NOMO-1 (cell line): Measurements from ENCODE around the gene TMBIM4.

Experiments used
- DNase-seq, 2 experiments: peaks; one replicate each; lab custom pipeline; 2025; ENCODE audit not compliant: unreplicated experiment in 2 of 2; lab: John Stamatoyannopoulos, UW

Gene TMBIM4

GRCh38 chr12:66103016-66103913, 66.5 kb downstream of the TMBIM4 start:
- DNase-seq = no peak

- no peak for DNase-seq
These were observed 77.1 kb downstream of the TMBIM4 start for GRCh38 chr12:66092559-66093269.

- no peak for DNase-seq
These were observed 79.6 kb downstream of the TMBIM4 start for GRCh38 chr12:66090157-66090556.

GRCh38 chr12:66087365-66087943, 82.3 kb downstream of the TMBIM4 start:
- peak; percentile 10 to 77 for DNase-seq

GRCh38 chr12:66085998-66086397, 83.8 kb downstream of the TMBIM4 start:
- DNase-seq = no peak
